Activated naive CD4-positive, alpha-beta T cell treated with anti-CD3 and anti-CD28 coated beads, Interleukin-2, amount 50 U/mL, for 24 hours (primary cell): ENCODE data around the gene PLEKHA6.

Experiments used
- H3K27ac Mint-ChIP-seq: one replicate; pipeline ENCODE4 v1.8.0; 2021; ENCODE audit warnings: mild to moderate bottlenecking, mixed read lengths
- H3K27me3 Mint-ChIP-seq: one replicate; pipeline ENCODE4 v1.8.0; 2021; ENCODE audit warnings: mixed read lengths
- H3K36me3 Mint-ChIP-seq: one replicate; pipeline ENCODE4 v1.8.0; 2021; ENCODE audit warnings: mixed read lengths
- H3K4me1 Mint-ChIP-seq: one replicate; pipeline ENCODE4 v1.8.0; 2021; ENCODE audit warnings: mixed read lengths
- H3K4me3 Mint-ChIP-seq: one replicate; pipeline ENCODE4 v1.8.0; 2021; ENCODE audit warnings: mild to moderate bottlenecking, mixed read lengths
- H3K9me3 Mint-ChIP-seq: one replicate; pipeline ENCODE4 v1.8.0; 2021; ENCODE audit warnings: mixed read lengths

PLEKHA6 gene

GRCh38 chr1:204263254-204263910 lies 96.3 kb downstream of the PLEKHA6 start:
- H3K27me3 Mint-ChIP-seq, result no peaks in the 10 kb centered on the region
- H3K9me3 Mint-ChIP-seq, result no peaks in the 10 kb centered on the region
- no peaks in the 10 kb centered on the region for H3K4me1 Mint-ChIP-seq
- H3K4me3 Mint-ChIP-seq, result no peak overlapping the region
- no peaks in the 10 kb centered on the region for H3K36me3 Mint-ChIP-seq
- no peak overlapping the region for H3K27ac Mint-ChIP-seq

GRCh38 chr1:204262506-204263253 lies 97.0 kb downstream of the PLEKHA6 start:
- H3K4me3 Mint-ChIP-seq, result no peak overlapping the region
- H3K27ac Mint-ChIP-seq, result no peak overlapping the region
- no peaks in the 10 kb centered on the region for H3K36me3 Mint-ChIP-seq
- no peaks in the 10 kb centered on the region for H3K27me3 Mint-ChIP-seq
- no peaks in the 10 kb centered on the region for H3K4me1 Mint-ChIP-seq
- H3K9me3 Mint-ChIP-seq, result no peaks in the 10 kb centered on the region

- Mint-ChIP-seq H3K4me3 (no peak overlapping the region), H3K36me3 (no peaks in the 10 kb centered on the region), H3K9me3 (no peaks in the 10 kb centered on the region), H3K27me3 (no peaks in the 10 kb centered on the region), H3K27ac (no peak overlapping the region), H3K4me1 (no peaks in the 10 kb centered on the region)
Measured at GRCh38 chr1:204261746-204262505, 97.8 kb downstream of the PLEKHA6 start.

GRCh38 chr1:204261266-204261665 lies 98.5 kb downstream of the PLEKHA6 start:
- H3K27ac Mint-ChIP-seq, result no peak overlapping the region
- H3K4me3 Mint-ChIP-seq, result no peak overlapping the region
- H3K36me3 Mint-ChIP-seq, result no peaks in the 10 kb centered on the region
- H3K27me3 Mint-ChIP-seq, result no peaks in the 10 kb centered on the region
- H3K9me3 Mint-ChIP-seq, result no peaks in the 10 kb centered on the region
- no peaks in the 10 kb centered on the region for H3K4me1 Mint-ChIP-seq

- H3K4me1 Mint-ChIP-seq, result no peaks in the 10 kb centered on the region
- no peak overlapping the region for H3K4me3 Mint-ChIP-seq
- no peaks in the 10 kb centered on the region for H3K27me3 Mint-ChIP-seq
- no peak overlapping the region for H3K27ac Mint-ChIP-seq
- H3K9me3 Mint-ChIP-seq, result no peaks in the 10 kb centered on the region
- no peaks in the 10 kb centered on the region for H3K36me3 Mint-ChIP-seq
Measured at GRCh38 chr1:204260601-204261197, 99.0 kb downstream of the PLEKHA6 start.

GRCh38 chr1:204259782-204260181 lies 99.9 kb downstream of the PLEKHA6 start:
- Mint-ChIP-seq H3K4me3 (no peak overlapping the region), H3K36me3 (no peaks in the 10 kb centered on the region), H3K27ac (no peak overlapping the region), H3K27me3 (no peaks in the 10 kb centered on the region), H3K9me3 (no peaks in the 10 kb centered on the region), H3K4me1 (no peaks in the 10 kb centered on the region)

GRCh38 chr1:204259196-204259595 lies 100.5 kb downstream of the PLEKHA6 start:
- no peaks in the 10 kb centered on the region for H3K36me3 Mint-ChIP-seq
- H3K27ac Mint-ChIP-seq, result no peak overlapping the region
- no peak overlapping the region for H3K4me3 Mint-ChIP-seq
- no peaks in the 10 kb centered on the region for H3K27me3 Mint-ChIP-seq
- H3K9me3 Mint-ChIP-seq, result no peaks in the 10 kb centered on the region
- no peaks in the 10 kb centered on the region for H3K4me1 Mint-ChIP-seq

GRCh38 chr1:204258213-204259115 lies 101.3 kb downstream of the PLEKHA6 start:
- no peaks in the 10 kb centered on the region for H3K4me1 Mint-ChIP-seq
- H3K27me3 Mint-ChIP-seq, result no peaks in the 10 kb centered on the region
- no peak overlapping the region for H3K27ac Mint-ChIP-seq
- no peaks in the 10 kb centered on the region for H3K36me3 Mint-ChIP-seq
- H3K9me3 Mint-ChIP-seq, result no peaks in the 10 kb centered on the region
- no peak overlapping the region for H3K4me3 Mint-ChIP-seq

GRCh38 chr1:204257446-204257845 lies 102.3 kb downstream of the PLEKHA6 start:
- no peak overlapping the region for H3K27ac Mint-ChIP-seq
- H3K36me3 Mint-ChIP-seq, result no peaks in the 10 kb centered on the region
- H3K4me3 Mint-ChIP-seq, result no peak overlapping the region
- no peaks in the 10 kb centered on the region for H3K9me3 Mint-ChIP-seq
- no peaks in the 10 kb centered on the region for H3K4me1 Mint-ChIP-seq
- H3K27me3 Mint-ChIP-seq, result no peaks in the 10 kb centered on the region

- H3K4me1 Mint-ChIP-seq, result no peaks in the 10 kb centered on the region
- no peak overlapping the region for H3K4me3 Mint-ChIP-seq
- H3K36me3 Mint-ChIP-seq, result no peaks in the 10 kb centered on the region
- no peak overlapping the region for H3K27ac Mint-ChIP-seq
- no peaks in the 10 kb centered on the region for H3K9me3 Mint-ChIP-seq
- no peaks in the 10 kb centered on the region for H3K27me3 Mint-ChIP-seq
Measured at GRCh38 chr1:204256531-204256930, 103.2 kb downstream of the PLEKHA6 start.

- Mint-ChIP-seq H3K27me3 (no peaks in the 10 kb centered on the region), H3K4me3 (no peak overlapping the region), H3K27ac (no peak overlapping the region), H3K4me1 (no peaks in the 10 kb centered on the region), H3K36me3 (no peaks in the 10 kb centered on the region), H3K9me3 (no peaks in the 10 kb centered on the region)
Measured at GRCh38 chr1:204255966-204256365, 103.8 kb downstream of the PLEKHA6 start.

GRCh38 chr1:204255225-204255624 lies 104.5 kb downstream of the PLEKHA6 start:
- Mint-ChIP-seq H3K27me3 (no peaks in the 10 kb centered on the region), H3K4me1 (no peaks in the 10 kb centered on the region), H3K4me3 (no peak overlapping the region), H3K27ac (no peak overlapping the region), H3K36me3 (no peaks in the 10 kb centered on the region), H3K9me3 (no peaks in the 10 kb centered on the region)

GRCh38 chr1:204254031-204254661 lies 105.6 kb downstream of the PLEKHA6 start:
- Mint-ChIP-seq H3K36me3 (no peaks in the 10 kb centered on the region), H3K9me3 (no peaks in the 10 kb centered on the region), H3K4me1 (no peaks in the 10 kb centered on the region), H3K27me3 (no peaks in the 10 kb centered on the region), H3K4me3 (no peak overlapping the region), H3K27ac (no peak overlapping the region)

- Mint-ChIP-seq H3K9me3 (no peaks in the 10 kb centered on the region), H3K27me3 (no peaks in the 10 kb centered on the region), H3K27ac (no peak overlapping the region), H3K4me1 (no peaks in the 10 kb centered on the region), H3K4me3 (no peak overlapping the region), H3K36me3 (no peaks in the 10 kb centered on the region)
Measured at GRCh38 chr1:204251926-204252689, 107.6 kb downstream of the PLEKHA6 start.
